WTC11 (cell line): Measurements from ENCODE around the gene OR6J1.

ENCODE experiments used
- FOXP1 ChIP-seq: sonication (generic); formaldehyde crosslinking; IDR thresholded peaks from 2 replicates; pipeline ENCODE4 v1.8.0; 2022; ENCODE audit warnings: missing genetic modification reagents, mild to moderate bottlenecking, moderate library complexity, borderline replicate concordance
- JAZF1 ChIP-seq: fragments of 250-450 bp; sonication (Bioruptor Pico); IDR thresholded peaks from 2 replicates; pipeline ENCODE4 v1.9.0; 2021; ENCODE audit warnings: moderate library complexity, mild to moderate bottlenecking, inconsistent platforms
- KAT7 ChIP-seq: sonication (generic); formaldehyde crosslinking; IDR thresholded peaks from 2 replicates; pipeline ENCODE4 v1.8.1; 2023; ENCODE audit warnings: missing genetic modification reagents, mild to moderate bottlenecking, borderline replicate concordance
- MYBL2 ChIP-seq: sonication (generic); formaldehyde crosslinking; IDR thresholded peaks from 2 replicates; pipeline ENCODE4 v1.8.1; 2023; ENCODE audit warnings: mild to moderate bottlenecking, moderate library complexity, missing genetic modification reagents
- NFATC4 ChIP-seq: fragments of 250-450 bp; sonication (Bioruptor Pico); IDR thresholded peaks from 2 replicates; pipeline ENCODE4 v1.9.0; 2021; ENCODE audit warnings: mild to moderate bottlenecking
- NR1H2 ChIP-seq: sonication (generic); formaldehyde crosslinking; IDR thresholded peaks from 2 replicates; pipeline ENCODE4 v1.9.0; 2021; ENCODE audit warnings: mild to moderate bottlenecking, moderate library complexity, missing genetic modification reagents
- SMAD3 ChIP-seq: sonication (generic); formaldehyde crosslinking; IDR thresholded peaks from 2 replicates; pipeline ENCODE4 v1.8.0; 2022; ENCODE audit warnings: missing genetic modification reagents, mild to moderate bottlenecking, borderline replicate concordance
- TF ChIP-seq, protein P1 (sequence below): sonication (generic); formaldehyde crosslinking; IDR thresholded peaks from 2 replicates; pipeline ENCODE4 v1.8.0; 2022; ENCODE audit warnings: mild to moderate bottlenecking, missing genetic modification reagents
- TF ChIP-seq, protein P2 (sequence below): fragments of 200-600 bp; IDR thresholded peaks from 2 replicates; pipeline ENCODE4 v1.8.0; 2022; ENCODE audit warnings: antibody characterized with exemption
- TF ChIP-seq, protein P3 (sequence below): sonication (generic); formaldehyde crosslinking; IDR thresholded peaks from 2 replicates; pipeline ENCODE4 v1.8.1; 2022; ENCODE audit warnings: mild to moderate bottlenecking, missing genetic modification reagents, moderate library complexity, borderline replicate concordance

DNA sequence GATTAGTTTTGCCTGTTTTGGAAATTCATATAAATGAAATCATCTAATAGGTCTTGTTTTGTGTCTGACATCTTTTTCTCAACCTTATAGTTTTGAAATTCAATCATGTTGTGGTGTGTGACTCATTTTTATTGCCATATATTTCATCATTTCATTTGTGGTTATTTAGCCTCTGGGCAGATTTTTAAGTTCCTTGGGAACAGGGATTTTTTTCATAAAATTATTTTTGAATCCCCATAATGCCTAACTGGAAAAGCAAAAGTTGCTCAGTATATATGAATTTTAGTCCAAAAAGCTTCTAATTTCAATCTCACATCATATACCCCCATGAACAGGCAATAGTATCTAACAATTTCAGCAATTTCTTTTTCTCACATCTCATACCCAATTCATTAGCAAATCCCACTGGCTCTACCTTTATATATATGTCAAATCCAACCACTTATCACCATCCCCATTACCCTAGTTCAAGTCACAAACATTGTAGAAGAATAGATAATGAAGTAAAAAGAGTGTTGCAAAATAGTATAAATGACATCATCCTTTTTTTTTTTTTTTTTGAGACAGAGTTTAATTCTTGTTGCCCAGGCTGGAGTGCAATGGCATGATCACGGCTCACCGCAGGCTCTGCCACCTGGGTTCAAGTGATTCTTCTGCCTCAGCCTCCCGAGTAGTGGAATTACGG lies 2.6 kb upstream of the OR6J1 start:
- no peak for TF ChIP-seq NFATC4
- TF ChIP-seq, protein P1, sequence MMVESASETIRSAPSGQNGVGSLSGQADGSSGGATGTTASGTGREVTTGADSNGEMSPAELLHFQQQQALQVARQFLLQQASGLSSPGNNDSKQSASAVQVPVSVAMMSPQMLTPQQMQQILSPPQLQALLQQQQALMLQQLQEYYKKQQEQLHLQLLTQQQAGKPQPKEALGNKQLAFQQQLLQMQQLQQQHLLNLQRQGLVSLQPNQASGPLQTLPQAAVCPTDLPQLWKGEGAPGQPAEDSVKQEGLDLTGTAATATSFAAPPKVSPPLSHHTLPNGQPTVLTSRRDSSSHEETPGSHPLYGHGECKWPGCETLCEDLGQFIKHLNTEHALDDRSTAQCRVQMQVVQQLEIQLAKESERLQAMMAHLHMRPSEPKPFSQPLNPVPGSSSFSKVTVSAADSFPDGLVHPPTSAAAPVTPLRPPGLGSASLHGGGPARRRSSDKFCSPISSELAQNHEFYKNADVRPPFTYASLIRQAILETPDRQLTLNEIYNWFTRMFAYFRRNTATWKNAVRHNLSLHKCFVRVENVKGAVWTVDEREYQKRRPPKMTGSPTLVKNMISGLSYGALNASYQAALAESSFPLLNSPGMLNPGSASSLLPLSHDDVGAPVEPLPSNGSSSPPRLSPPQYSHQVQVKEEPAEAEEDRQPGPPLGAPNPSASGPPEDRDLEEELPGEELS (CRISPR knock-in tag) = no peak
- TF ChIP-seq, protein P2, sequence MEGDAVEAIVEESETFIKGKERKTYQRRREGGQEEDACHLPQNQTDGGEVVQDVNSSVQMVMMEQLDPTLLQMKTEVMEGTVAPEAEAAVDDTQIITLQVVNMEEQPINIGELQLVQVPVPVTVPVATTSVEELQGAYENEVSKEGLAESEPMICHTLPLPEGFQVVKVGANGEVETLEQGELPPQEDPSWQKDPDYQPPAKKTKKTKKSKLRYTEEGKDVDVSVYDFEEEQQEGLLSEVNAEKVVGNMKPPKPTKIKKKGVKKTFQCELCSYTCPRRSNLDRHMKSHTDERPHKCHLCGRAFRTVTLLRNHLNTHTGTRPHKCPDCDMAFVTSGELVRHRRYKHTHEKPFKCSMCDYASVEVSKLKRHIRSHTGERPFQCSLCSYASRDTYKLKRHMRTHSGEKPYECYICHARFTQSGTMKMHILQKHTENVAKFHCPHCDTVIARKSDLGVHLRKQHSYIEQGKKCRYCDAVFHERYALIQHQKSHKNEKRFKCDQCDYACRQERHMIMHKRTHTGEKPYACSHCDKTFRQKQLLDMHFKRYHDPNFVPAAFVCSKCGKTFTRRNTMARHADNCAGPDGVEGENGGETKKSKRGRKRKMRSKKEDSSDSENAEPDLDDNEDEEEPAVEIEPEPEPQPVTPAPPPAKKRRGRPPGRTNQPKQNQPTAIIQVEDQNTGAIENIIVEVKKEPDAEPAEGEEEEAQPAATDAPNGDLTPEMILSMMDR = no peak
- no peak for TF ChIP-seq SMAD3
- TF ChIP-seq KAT7 (CRISPR knock-in tag) = no peak
- TF ChIP-seq MYBL2 (CRISPR knock-in tag) = no peak
- TF ChIP-seq, protein P3, sequence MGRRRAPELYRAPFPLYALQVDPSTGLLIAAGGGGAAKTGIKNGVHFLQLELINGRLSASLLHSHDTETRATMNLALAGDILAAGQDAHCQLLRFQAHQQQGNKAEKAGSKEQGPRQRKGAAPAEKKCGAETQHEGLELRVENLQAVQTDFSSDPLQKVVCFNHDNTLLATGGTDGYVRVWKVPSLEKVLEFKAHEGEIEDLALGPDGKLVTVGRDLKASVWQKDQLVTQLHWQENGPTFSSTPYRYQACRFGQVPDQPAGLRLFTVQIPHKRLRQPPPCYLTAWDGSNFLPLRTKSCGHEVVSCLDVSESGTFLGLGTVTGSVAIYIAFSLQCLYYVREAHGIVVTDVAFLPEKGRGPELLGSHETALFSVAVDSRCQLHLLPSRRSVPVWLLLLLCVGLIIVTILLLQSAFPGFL (CRISPR knock-in tag) = no peak
- no peak for TF ChIP-seq FOXP1
- TF ChIP-seq JAZF1 (CRISPR knock-in tag) = no peak
- TF ChIP-seq NR1H2 (CRISPR knock-in tag) = no peak
